ENCODE results near the gene AMIGO1. TPM values are rescaled to one million over a fixed set of nuclear protein-coding genes. Genes with fewer than 3 reads are reported as not detected.

AMIGO1 gene
- total RNA-seq, 4 donors from 2014 or later = 8.1 to 10.3 (median 8.4) TPM

GRCh38 chr1:109535971-109536491 lies 26.5 kb upstream of the AMIGO1 start:
- 51 to 65% methylated on average over 5 of the region's 5 CpGs for WGBS, 2 donors
- Histone ChIP-seq H3K27me3 (no peaks in the 10 kb centered on the region), H3K36me3 (no peaks in the 10 kb centered on the region), H3K4me1 (peaks cover 0 to 30% (median 9%) of the 10 kb centered on the region in 4 donors), H3K27ac (peak overlapping the region in 3 of 4 donors; percentile 29 to 81 (median 33)), H3K4me3 (no peak overlapping the region), H3K9me3 (no peaks in the 10 kb centered on the region)
- TF ChIP-seq POLR2A (IDR thresholded peaks at IDR 0.05) (no peak), CTCF (IDR thresholded peaks at IDR 0.05) (no peak), EP300 (IDR thresholded peaks at IDR 0.05) (no peak)
- DNase-seq (ENCODE audit: low spot score in 2 of 2) = no peak

GRCh38 chr1:109535481-109535880 lies 26.0 kb upstream of the AMIGO1 start:
- DNase-seq (ENCODE audit: low spot score in 2 of 2) = no peak
- TF ChIP-seq POLR2A (IDR thresholded peaks at IDR 0.05) (no peak), CTCF (IDR thresholded peaks at IDR 0.05) (no peak), EP300 (IDR thresholded peaks at IDR 0.05) (no peak)
- Histone ChIP-seq H3K4me1 (peaks cover 0 to 35% (median 9%) of the 10 kb centered on the region in 4 donors), H3K4me3 (no peak overlapping the region), H3K27ac (peak overlapping the region in 3 of 4 donors; percentile 29 to 81 (median 33)), H3K27me3 (no peaks in the 10 kb centered on the region), H3K9me3 (no peaks in the 10 kb centered on the region), H3K36me3 (no peaks in the 10 kb centered on the region)
- 41 to 52% methylated on average over 4 of the region's 4 CpGs for WGBS, 2 donors

GRCh38 chr1:109534307-109534858 lies 24.9 kb upstream of the AMIGO1 start:
- DNase-seq (ENCODE audit: low spot score in 2 of 2) = no peak

GRCh38 chr1:109532365-109533136 lies 23.0 kb upstream of the AMIGO1 start:
- 13 to 21% methylated on average over 12 of the region's 12 CpGs for WGBS, 2 donors
- Histone ChIP-seq H3K4me1 (peaks cover 0 to 50% (median 14%) of the 10 kb centered on the region in 4 donors), H3K36me3 (no peaks in the 10 kb centered on the region), H3K9me3 (no peaks in the 10 kb centered on the region), H3K4me3 (peak overlapping the region in 1 of 4 donors; percentile 15), H3K27ac (peak overlapping the region in 3 of 4 donors; percentile 40 to 46 (median 43)), H3K27me3 (no peaks in the 10 kb centered on the region)
- TF ChIP-seq CTCF (IDR thresholded peaks at IDR 0.05) (peak; percentile 96 to 98 (median 97)), EP300 (IDR thresholded peaks at IDR 0.05) (no peak), POLR2A (IDR thresholded peaks at IDR 0.05) (no peak)
- peak; percentile 70 to 88 for DNase-seq (ENCODE audit: low spot score in 2 of 2)

More at GRCh38 chr1:109534307-109534858, 24.9 kb upstream of the AMIGO1 start:
- TF ChIP-seq EP300 (IDR thresholded peaks at IDR 0.05) (no peak), POLR2A (IDR thresholded peaks at IDR 0.05) (no peak), CTCF (IDR thresholded peaks at IDR 0.05) (no peak)
- H3K36me3 ChIP-seq = no peaks in the 10 kb centered on the region
- H3K4me1 ChIP-seq = peaks cover 0 to 46% (median 14%) of the 10 kb centered on the region in 4 donors
- no peaks in the 10 kb centered on the region for H3K9me3 ChIP-seq
- no peak overlapping the region for H3K4me3 ChIP-seq
- peak overlapping the region in 1 of 4 donors; percentile 81 for H3K27ac ChIP-seq
- no peaks in the 10 kb centered on the region for H3K27me3 ChIP-seq
- 86 to 97% methylated on average over 1 of the region's 1 CpG for WGBS, 2 donors
